Measurements from ENCODE around the gene SNAPC3.

The SNAPC3 gene

GRCh38 chr9:15485836-15486666, 63.4 kb downstream of the SNAPC3 start:
- in situ Hi-C loops (cut with HindIII; ENCODE audit: low sequenced_read_pairs): no loop called here

- in situ Hi-C loops (cut with HindIII; ENCODE audit: low sequenced_read_pairs): no loop called here
These were observed 69.3 kb downstream of the SNAPC3 start for GRCh38 chr9:15491950-15492349.

- in situ Hi-C loops (cut with HindIII; ENCODE audit: low sequenced_read_pairs): no loop called here
These were observed 69.9 kb downstream of the SNAPC3 start for GRCh38 chr9:15492485-15493150.

GRCh38 chr9:15498246-15498995, 75.7 kb downstream of the SNAPC3 start:
- in situ Hi-C loops (cut with HindIII; ENCODE audit: low sequenced_read_pairs): no loop called here

GRCh38 chr9:15499139-15499538, 76.5 kb downstream of the SNAPC3 start:
- in situ Hi-C loops (cut with HindIII; ENCODE audit: low sequenced_read_pairs): no loop called here

GRCh38 chr9:15501179-15501578, 78.5 kb downstream of the SNAPC3 start:
- in situ Hi-C loops (cut with HindIII; ENCODE audit: low sequenced_read_pairs): no loop called here

- in situ Hi-C loops (cut with HindIII; ENCODE audit: low sequenced_read_pairs): no loop called here
These were observed 79.1 kb downstream of the SNAPC3 start for GRCh38 chr9:15501803-15502202.

- in situ Hi-C loops (cut with HindIII; ENCODE audit: low sequenced_read_pairs): no loop called here
These were observed 83.2 kb downstream of the SNAPC3 start for GRCh38 chr9:15505921-15506320.

GRCh38 chr9:15509931-15510788, 87.5 kb downstream of the SNAPC3 start:
- in situ Hi-C loops (cut with HindIII; ENCODE audit: low sequenced_read_pairs): no loop called here

- in situ Hi-C loops (cut with HindIII; ENCODE audit: low sequenced_read_pairs): no loop called here
These were observed 88.3 kb downstream of the SNAPC3 start, which contains the start of gene PSIP1 for GRCh38 chr9:15510789-15511575. TSS of gene PSIP1 (minus strand) at chr9:15510970. CDS start at chr9:15510188, 782 bp downstream.
